Effector CD4-positive, alpha-beta T cell (primary cell): ENCODE data around the gene ACTN1.
A peak's percentile ranks its signal among the peaks of the same experiment; 100 is the strongest.
"Not testable (repeated sequence)": the region's sequence is repeated elsewhere in the genome, so short reads cannot be mapped to it uniquely, and the experiment has no call there.

Experiments used
- DNase-seq: peaks from one replicate; pipeline ENCODE4 v3.0.0-alpha.2; 2020

The ACTN1 gene

GRCh38 chr14:68882235-68882634, 96.9 kb downstream of the ACTN1 start:
- DNase-seq, result no peak

- DNase-seq, result no peak
These were observed 97.7 kb downstream of the ACTN1 start for GRCh38 chr14:68881396-68881795.

GRCh38 chr14:68880581-68881105, 98.5 kb downstream of the ACTN1 start:
- DNase-seq, result no peak

GRCh38 chr14:68879841-68880575, 99.1 kb downstream of the ACTN1 start:
- DNase-seq, result no peak

GRCh38 chr14:68879321-68879781, 99.8 kb downstream of the ACTN1 start:
- DNase-seq, result no peak

GRCh38 chr14:68878908-68879307, 100.2 kb downstream of the ACTN1 start:
- no peak for DNase-seq

- DNase-seq, result no peak
These were observed 101.0 kb downstream of the ACTN1 start for GRCh38 chr14:68877993-68878575.

GRCh38 chr14:68876976-68877375, 102.1 kb downstream of the ACTN1 start:
- DNase-seq, result no peak

GRCh38 chr14:68874746-68875155, 104.4 kb downstream of the ACTN1 start:
- no peak for DNase-seq

GRCh38 chr14:68873376-68873775, 105.7 kb downstream of the ACTN1 start:
- no peak for DNase-seq

- DNase-seq, result no peak
These were observed 107.7 kb downstream of the ACTN1 start for GRCh38 chr14:68871392-68871791.

- no peak for DNase-seq
These were observed 112.0 kb downstream of the ACTN1 start for GRCh38 chr14:68866991-68867533.

- no peak for DNase-seq
These were observed 113.6 kb downstream of the ACTN1 start for GRCh38 chr14:68865542-68865941.

GRCh38 chr14:68864361-68864750, 114.7 kb downstream of the ACTN1 start:
- no peak for DNase-seq

- no peak for DNase-seq
These were observed 115.3 kb downstream of the ACTN1 start for GRCh38 chr14:68863610-68864360.

GRCh38 chr14:68862954-68863594, 116.0 kb downstream of the ACTN1 start:
- peak; percentile 53 for DNase-seq

GRCh38 chr14:68860771-68861170, 118.3 kb downstream of the ACTN1 start:
- no peak for DNase-seq

- DNase-seq, result no peak
These were observed 121.5 kb downstream of the ACTN1 start for GRCh38 chr14:68857516-68858070.

GRCh38 chr14:68856572-68856971, 122.5 kb downstream of the ACTN1 start:
- no peak for DNase-seq

- DNase-seq, result no peak
These were observed 124.7 kb downstream of the ACTN1 start for GRCh38 chr14:68854421-68854820.

GRCh38 chr14:68853749-68854148, 125.4 kb downstream of the ACTN1 start:
- DNase-seq, result no peak

GRCh38 chr14:68852493-68852892, 126.6 kb downstream of the ACTN1 start:
- DNase-seq, result not testable (repeated sequence)
